AG04450 (cell line): Measurements from ENCODE around the gene FOXI3. TPM values are rescaled to one million over a fixed set of nuclear protein-coding genes. Genes with fewer than 3 reads are reported as not detected.
"Not testable (repeated sequence)": the region's sequence is repeated elsewhere in the genome, so short reads cannot be mapped to it uniquely, and the experiment has no call there.

Source experiments
- CTCF ChIA-PET: fragments of 300-600, 350-600 bp; formaldehyde crosslinking; extraction: SDS; loops from one replicate; lab custom pipeline; 2022; ENCODE audit warnings: antibody characterized with exemption, inconsistent platforms; lab: Charles Lee
- POLR2A ChIA-PET: fragments of 350-600 bp; formaldehyde crosslinking; extraction: SDS; loops from one replicate; lab custom pipeline; 2021; ENCODE audit warnings: antibody characterized with exemption, inconsistent platforms; lab: Yijun Ruan, JAX
- DNase-seq: peaks from one replicate; pipeline ENCODE4 v3.0.0-alpha.2; 2011; ENCODE audit warnings: low read depth, low spot score
- H3K27ac ChIP-seq: one replicate; pipeline ENCODE4 v1.5.1; 2012; ENCODE audit warnings: low read depth, low read length, control low read depth
- H3K27me3 ChIP-seq: one replicate; pipeline ENCODE4 v1.6.0; 2012; ENCODE audit warnings: low read length; ENCODE audit not compliant: control insufficient read depth, insufficient read depth
- H3K4me3 ChIP-seq: 2 replicates; pipeline ENCODE4 v1.5.1; 2011; ENCODE audit warnings: mild to moderate bottlenecking, low read depth, low read length, control low read depth
- H3K9me3 ChIP-seq: 2 replicates; pipeline ENCODE4 v1.5.1; 2012; ENCODE audit warnings: low read length; ENCODE audit not compliant: control insufficient read depth, insufficient read depth
- CTCF ChIP-seq: IDR thresholded peaks from 2 replicates; pipeline ENCODE4 v1.5.1; 2011; ENCODE audit warnings: low read depth, low read length, control low read depth, inconsistent platforms
- polyA plus RNA-seq: library from polyadenylated mRNA; depleted of rRNA; stranded (reverse); fragments of >200 nt; gene quantifications from 2 replicates; pipeline ENCODE4 v1.2.3, GENCODE V29; 2011

Gene FOXI3
- polyA plus RNA-seq, 1 experiment, result not detected

GRCh38 chr2:88423733-88424132 is 28.8 kb downstream of the FOXI3 start:
- no peak for TF ChIP-seq CTCF
- CTCF ChIA-PET, result no interaction called here
- no peaks in the 10 kb centered on the region for H3K27me3 ChIP-seq
- no peak overlapping the region for H3K4me3 ChIP-seq
- POLR2A ChIA-PET, result no interaction called here
- peaks cover 1% of the 10 kb centered on the region; the same call in 1 of the 2 replicates for H3K9me3 ChIP-seq
- no peak for DNase-seq
- no peak overlapping the region for H3K27ac ChIP-seq

GRCh38 chr2:88419051-88419450 is 33.4 kb downstream of the FOXI3 start:
- H3K27ac ChIP-seq, H3K9me3 ChIP-seq, CTCF ChIA-PET, H3K4me3 ChIP-seq, DNase-seq, H3K27me3 ChIP-seq: not testable (repeated sequence)
- POLR2A ChIA-PET, result interaction anchor here (0.6 kb wide), 1 partner anchor 405 kb away, joined by 3 read pairs; no protein-coding TSS in a partner anchor

DNA sequence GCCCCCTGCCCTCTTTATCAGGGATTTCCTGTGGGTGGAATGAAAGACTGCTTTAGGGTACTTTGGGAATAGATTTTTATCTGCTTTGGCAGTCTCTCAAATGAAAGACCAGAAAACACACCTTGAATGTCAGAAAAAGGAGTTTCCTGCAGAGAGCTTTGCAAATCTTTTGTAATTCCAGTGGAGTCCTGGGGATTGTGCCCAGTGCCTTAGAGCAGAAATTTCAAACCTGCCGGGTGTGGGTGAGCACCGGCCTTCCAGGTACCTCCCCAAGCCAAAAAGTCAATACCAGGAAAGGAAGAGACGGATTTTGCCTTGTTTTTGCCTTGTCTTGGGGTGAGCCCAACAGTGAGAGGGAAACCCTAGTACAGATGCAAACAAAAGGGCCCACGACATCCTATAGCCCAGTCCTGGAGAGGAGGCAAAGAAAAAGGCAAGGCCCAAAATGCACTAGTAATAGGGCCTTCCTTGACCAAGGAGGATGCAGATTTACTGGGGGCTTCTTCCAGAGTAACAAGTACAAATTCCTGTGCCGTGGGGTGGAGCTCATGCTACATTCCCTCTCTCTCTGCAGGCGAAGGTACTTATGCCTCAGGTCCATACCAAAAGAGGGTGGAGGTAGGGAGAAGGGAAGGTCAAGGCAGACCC is 36.4 kb downstream of the FOXI3 start:
- no peak for DNase-seq
- H3K27ac ChIP-seq, result no peak overlapping the region
- TF ChIP-seq CTCF, result no peak
- no peaks in the 10 kb centered on the region for H3K27me3 ChIP-seq
- ChIA-PET POLR2A (no interaction called here), CTCF (no interaction called here)
- H3K4me3 ChIP-seq, result no peak overlapping the region
- H3K9me3 ChIP-seq, result no peaks in the 10 kb centered on the region

- POLR2A ChIA-PET, CTCF ChIA-PET, H3K27me3 ChIP-seq, H3K27ac ChIP-seq, H3K4me3 ChIP-seq, DNase-seq, H3K9me3 ChIP-seq: not testable (repeated sequence)
Measured at GRCh38 chr2:88408870-88409269, 43.6 kb downstream of the FOXI3 start.

GRCh38 chr2:88400037-88400767 is 52.3 kb downstream of the FOXI3 start:
- POLR2A ChIA-PET, result no interaction called here
- no peak overlapping the region for H3K27ac ChIP-seq
- H3K4me3 ChIP-seq, result no peak overlapping the region
- no peaks in the 10 kb centered on the region for H3K27me3 ChIP-seq
- CTCF ChIA-PET, result no interaction called here
- no peak for TF ChIP-seq CTCF
- no peak for DNase-seq
- no peaks in the 10 kb centered on the region for H3K9me3 ChIP-seq

DNA sequence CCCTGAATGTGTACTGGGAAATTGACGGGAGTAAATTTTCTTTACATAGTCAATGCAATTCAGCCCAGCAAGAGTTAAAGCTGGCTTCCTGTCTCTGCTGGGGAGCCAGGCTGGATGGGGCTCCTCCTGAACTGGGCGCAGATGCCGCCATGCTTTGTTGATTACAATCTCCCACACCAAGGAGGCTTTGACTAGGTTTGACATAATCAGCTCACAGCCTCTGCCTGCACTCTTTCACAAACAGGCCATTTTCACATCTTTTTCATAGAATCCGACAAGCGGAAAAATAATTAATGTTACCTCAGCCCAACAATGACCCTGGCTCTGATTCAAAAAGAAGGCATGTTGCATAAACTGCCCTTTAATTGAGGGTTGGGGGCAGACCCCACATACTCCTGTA is 54.3 kb downstream of the FOXI3 start:
- ChIA-PET CTCF (interaction anchor here (0.7 kb wide), 1 partner anchor 23 kb away, joined by 3 read pairs; no protein-coding TSS in a partner anchor), POLR2A (no interaction called here)
- no peaks in the 10 kb centered on the region for H3K9me3 ChIP-seq
- DNase-seq, result no peak
- TF ChIP-seq CTCF, result no peak
- H3K27me3 ChIP-seq, result no peaks in the 10 kb centered on the region
- H3K4me3 ChIP-seq, result no peak overlapping the region
- H3K27ac ChIP-seq, result no peak overlapping the region
